ENCODE results near the gene TEN1. TPM values are rescaled to one million over a fixed set of nuclear protein-coding genes. Genes with fewer than 3 reads are reported as not detected.
A peak's percentile ranks its signal among the peaks of the same experiment; 100 is the strongest.

The TEN1 gene
- total RNA-seq, 1 experiment from 2014 or later = 58.3 TPM

- POLR2A ChIA-PET (ENCODE audit: unreplicated experiment) = no interaction called here
- peaks cover 4% of the 10 kb centered on the region for H3F3A ChIP-seq (ENCODE audit: low read length, unreplicated experiment)
- intact Hi-C loops (cut with micrococcal nuclease) = no loop called here
- no TSS peak for BruUV-seq (replicated peaks)
- ATAC-seq (no peak), DNase-seq (no peak)
- peaks cover 72% of the 10 kb centered on the region for H3K36me3 ChIP-seq (ENCODE audit: low read depth, low read length)
- H3K27me3 ChIP-seq (ENCODE audit: low read length) = no peaks in the 10 kb centered on the region
- no peaks in the 10 kb centered on the region for H3K9me3 ChIP-seq (ENCODE audit: low read length)
- TF ChIP-seq EZH2 (IDR thresholded peaks at IDR 0.05; ENCODE audit: low read length, unreplicated experiment) (no peak), EZH2phosphoT487 (IDR thresholded peaks at IDR 0.05; ENCODE audit: borderline replicate concordance, low read length) (no peak), CTCF (conservative IDR thresholded peaks at IDR 0.05; ENCODE audit: low read depth, low read length) (no peak)
- H3K9ac ChIP-seq (ENCODE audit: low read length) = no peak overlapping the region
- no peak overlapping the region for H2AFZ ChIP-seq (ENCODE audit: low read length)
- H3K4me3 ChIP-seq (ENCODE audit: low read length) = no peak overlapping the region
- H3K9me2 ChIP-seq (replicated peaks; ENCODE audit: low read length) = no peaks in the 10 kb centered on the region
- H3K79me2 ChIP-seq (ENCODE audit: low read length) = peaks cover 21% of the 10 kb centered on the region
- peak overlapping the region; percentile 63; the same call in 1 of the 2 replicates for H3K27ac ChIP-seq (ENCODE audit: low read length)
- no peaks in the 10 kb centered on the region for H4K20me1 ChIP-seq (ENCODE audit: low read length)
- H3K4me2 ChIP-seq (ENCODE audit: low read length) = no peak overlapping the region
- H3K4me1 ChIP-seq (ENCODE audit: insufficient read depth, low read length) = peaks cover 36% of the 10 kb centered on the region
- CTCF ChIA-PET = no interaction called here
Observed at GRCh38 chr17:76049836-76050537, 70.9 kb downstream of the TEN1 start.

Other genes with a start within 250 kb of the TEN1 start
- gene GALK1, start 214.0 kb upstream of the TEN1 start, total RNA-seq (2014; rRNA removed) = 64.9 and 75.0 TPM in 2 replicates
- 21.8 and 22.9 TPM in 2 replicates for gene UNK, start 194.4 kb upstream of the TEN1 start, total RNA-seq (2014; rRNA removed)
- 43.9 and 53.8 TPM in 2 replicates for gene UNC13D, start 134.8 kb upstream of the TEN1 start, total RNA-seq (2014; rRNA removed)
- 49.7 and 51.8 TPM in 2 replicates for gene WBP2, start 123.9 kb upstream of the TEN1 start, total RNA-seq (2014; rRNA removed)
- 73.7 and 109 TPM in 2 replicates for gene TRIM47, start 100.7 kb upstream of the TEN1 start, total RNA-seq (2014; rRNA removed)
- 32.3 and 48.9 TPM in 2 replicates for gene TRIM65, start 82.3 kb upstream of the TEN1 start, total RNA-seq (2014; rRNA removed)
- gene MRPL38, start 74.4 kb upstream of the TEN1 start, total RNA-seq (2014; rRNA removed) = 74.5 and 124 TPM in 2 replicates
- 35.3 and 39.2 TPM in 2 replicates for gene FBF1, start 38.2 kb upstream of the TEN1 start, total RNA-seq (2014; rRNA removed)
- gene ACOX1, start 74 bp upstream of the TEN1 start, total RNA-seq (2014; rRNA removed) = 63.2 and 74.9 TPM in 2 replicates
- gene CDK3, start 21.6 kb downstream of the TEN1 start, total RNA-seq (2014; rRNA removed) = 4.3 and 8.5 TPM in 2 replicates
- gene EVPL, start 48.1 kb downstream of the TEN1 start, total RNA-seq (2014; rRNA removed) = 38.8 and 48.3 TPM in 2 replicates
- 60.8 and 71.4 TPM in 2 replicates for gene SRP68, start 93.3 kb downstream of the TEN1 start, total RNA-seq (2014; rRNA removed)
- gene GALR2, start 95.5 kb downstream of the TEN1 start, total RNA-seq (2014; rRNA removed) = 0.69 and 2.2 TPM in 2 replicates
- gene ZACN, start 99.9 kb downstream of the TEN1 start, total RNA-seq (2014; rRNA removed) = 0.11 TPM in 1 of 2 replicates, not detected in the other
- gene EXOC7, start 124.5 kb downstream of the TEN1 start, total RNA-seq (2014; rRNA removed) = 153 and 173 TPM in 2 replicates
- gene FOXJ1, start 162.0 kb downstream of the TEN1 start, total RNA-seq (2014; rRNA removed) = 0.26 and 0.69 TPM in 2 replicates